Colon (tissue), 2 donors: ENCODE measurements around the gene USP50.
"Not testable (repeated sequence)": the region's sequence is repeated elsewhere in the genome, so short reads cannot be mapped to it uniquely, and the experiment has no call there.

Source experiments
- FAIRE-seq: peaks from 2 replicates; lab custom pipeline; 2012; peaks lifted over from hg19 to GRCh38; lab: Jason Lieb, UNC
- donor health status: control.
- donor health status: control.

The USP50 gene

GRCh38 chr15:50546566-50546965, at the start of gene USP50:
USP50 (minus strand) TSS chr15:50546666; CDS start chr15:50546525, 141 bp downstream.
- FAIRE-seq: no peak

GRCh38 chr15:50594311-50594710, 47.8 kb upstream of the USP50 start:
- FAIRE-seq: no peak

GRCh38 chr15:50593761-50594160, 47.3 kb upstream of the USP50 start:
- no peak for FAIRE-seq

- FAIRE-seq: no peak
Measured at GRCh38 chr15:50590288-50590687, 43.8 kb upstream of the USP50 start.

GRCh38 chr15:50577492-50577891, 31.0 kb upstream of the USP50 start:
- no peak for FAIRE-seq

- FAIRE-seq: no peak
Measured at GRCh38 chr15:50576166-50576565, 29.7 kb upstream of the USP50 start.

GRCh38 chr15:50573842-50574241, 27.4 kb upstream of the USP50 start:
- FAIRE-seq: not testable (repeated sequence)

- FAIRE-seq: no peak
Measured at GRCh38 chr15:50563756-50564155, 17.3 kb upstream of the USP50 start.

- no peak for FAIRE-seq
Measured at GRCh38 chr15:50562735-50563640, 16.5 kb upstream of the USP50 start.

- no peak for FAIRE-seq
Measured at GRCh38 chr15:50558012-50558411, 11.5 kb upstream of the USP50 start.

GRCh38 chr15:50556642-50557371, 10.3 kb upstream of the USP50 start:
- no peak for FAIRE-seq

GRCh38 chr15:50552238-50552637, 5.8 kb upstream of the USP50 start:
- no peak for FAIRE-seq

- FAIRE-seq: no peak
Measured at GRCh38 chr15:50549326-50549725, 2.9 kb upstream of the USP50 start.

GRCh38 chr15:50544368-50544767, 2.1 kb downstream of the USP50 start:
- FAIRE-seq: no peak

- no peak for FAIRE-seq
Measured at GRCh38 chr15:50543556-50543955, 2.9 kb downstream of the USP50 start.

GRCh38 chr15:50542887-50543210, 3.6 kb downstream of the USP50 start:
- FAIRE-seq: no peak

GRCh38 chr15:50531766-50532165, 14.7 kb downstream of the USP50 start:
- no peak for FAIRE-seq

- FAIRE-seq: no peak
Measured at GRCh38 chr15:50531163-50531562, 15.3 kb downstream of the USP50 start.

GRCh38 chr15:50523851-50524251, 22.6 kb downstream of the USP50 start:
- FAIRE-seq: no peak

GRCh38 chr15:50519740-50520425, 26.6 kb downstream of the USP50 start:
- FAIRE-seq: no peak

GRCh38 chr15:50513001-50513400, 33.5 kb downstream of the USP50 start:
- FAIRE-seq: no peak

GRCh38 chr15:50506121-50506520, 40.3 kb downstream of the USP50 start:
- FAIRE-seq: no peak

GRCh38 chr15:50505656-50506055, 40.8 kb downstream of the USP50 start:
- FAIRE-seq: not testable (repeated sequence)
